Chondrocyte (in vitro differentiated cells): Measurements from ENCODE around the gene MEGF10. TPM values are rescaled to one million over a fixed set of nuclear protein-coding genes. Genes with fewer than 3 reads are reported as not detected.

Source experiments
- DNase-seq: peaks from one replicate; pipeline ENCODE4 v3.0.0; 2021; ENCODE audit warnings: mixed read lengths, low spot score
- H3K27ac Mint-ChIP-seq: one replicate; pipeline ENCODE4 v1.8.0; 2021; ENCODE audit warnings: mild to moderate bottlenecking, moderate library complexity, mixed read lengths; ENCODE audit not compliant: unreplicated experiment
- H3K27me3 Mint-ChIP-seq: 2 replicates; pipeline ENCODE4 v1.8.0; 2021; ENCODE audit warnings: low read depth, mixed read lengths
- H3K36me3 Mint-ChIP-seq: 2 replicates; pipeline ENCODE4 v1.8.0; 2021; ENCODE audit warnings: low read depth, mixed read lengths
- H3K4me1 Mint-ChIP-seq: 2 replicates; pipeline ENCODE4 v1.8.0; 2021; ENCODE audit warnings: low read depth, mild to moderate bottlenecking, mixed read lengths
- H3K4me3 Mint-ChIP-seq: one replicate; pipeline ENCODE4 v1.8.0; 2021; ENCODE audit warnings: mild to moderate bottlenecking, moderate library complexity, mixed read lengths; ENCODE audit not compliant: unreplicated experiment
- H3K9me3 Mint-ChIP-seq: 2 replicates; pipeline ENCODE4 v1.8.0; 2021; ENCODE audit warnings: low read depth, mixed read lengths
- total RNA-seq: library from RNA; stranded (reverse); gene quantifications from 3 replicates; pipeline ENCODE4 v1.2.1, GENCODE V29; 2021
- TF ChIP-seq, protein P1 (sequence below): fragments of 200-600 bp; sonication (generic); IDR thresholded peaks from 2 replicates; pipeline ENCODE4 v1.5.0; 2021; ENCODE audit warnings: antibody characterized with exemption, mild to moderate bottlenecking, moderate library complexity

The MEGF10 gene
- total RNA-seq, 1 donor from 2014 or later = 6.6 TPM

- H3K27me3 Mint-ChIP-seq = no peaks in the 10 kb centered on the region
- TF ChIP-seq, protein P1, sequence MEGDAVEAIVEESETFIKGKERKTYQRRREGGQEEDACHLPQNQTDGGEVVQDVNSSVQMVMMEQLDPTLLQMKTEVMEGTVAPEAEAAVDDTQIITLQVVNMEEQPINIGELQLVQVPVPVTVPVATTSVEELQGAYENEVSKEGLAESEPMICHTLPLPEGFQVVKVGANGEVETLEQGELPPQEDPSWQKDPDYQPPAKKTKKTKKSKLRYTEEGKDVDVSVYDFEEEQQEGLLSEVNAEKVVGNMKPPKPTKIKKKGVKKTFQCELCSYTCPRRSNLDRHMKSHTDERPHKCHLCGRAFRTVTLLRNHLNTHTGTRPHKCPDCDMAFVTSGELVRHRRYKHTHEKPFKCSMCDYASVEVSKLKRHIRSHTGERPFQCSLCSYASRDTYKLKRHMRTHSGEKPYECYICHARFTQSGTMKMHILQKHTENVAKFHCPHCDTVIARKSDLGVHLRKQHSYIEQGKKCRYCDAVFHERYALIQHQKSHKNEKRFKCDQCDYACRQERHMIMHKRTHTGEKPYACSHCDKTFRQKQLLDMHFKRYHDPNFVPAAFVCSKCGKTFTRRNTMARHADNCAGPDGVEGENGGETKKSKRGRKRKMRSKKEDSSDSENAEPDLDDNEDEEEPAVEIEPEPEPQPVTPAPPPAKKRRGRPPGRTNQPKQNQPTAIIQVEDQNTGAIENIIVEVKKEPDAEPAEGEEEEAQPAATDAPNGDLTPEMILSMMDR = no peak
- no peak for DNase-seq
- peaks cover 29% of the 10 kb centered on the region for H3K4me1 Mint-ChIP-seq
- H3K4me3 Mint-ChIP-seq = no peak overlapping the region
- no peaks in the 10 kb centered on the region for H3K36me3 Mint-ChIP-seq
- peak overlapping the region; percentile 85 for H3K27ac Mint-ChIP-seq
- H3K9me3 Mint-ChIP-seq = no peaks in the 10 kb centered on the region
Observed at GRCh38 chr5:127358284-127358683, 67.7 kb downstream of the MEGF10 start.

DNA sequence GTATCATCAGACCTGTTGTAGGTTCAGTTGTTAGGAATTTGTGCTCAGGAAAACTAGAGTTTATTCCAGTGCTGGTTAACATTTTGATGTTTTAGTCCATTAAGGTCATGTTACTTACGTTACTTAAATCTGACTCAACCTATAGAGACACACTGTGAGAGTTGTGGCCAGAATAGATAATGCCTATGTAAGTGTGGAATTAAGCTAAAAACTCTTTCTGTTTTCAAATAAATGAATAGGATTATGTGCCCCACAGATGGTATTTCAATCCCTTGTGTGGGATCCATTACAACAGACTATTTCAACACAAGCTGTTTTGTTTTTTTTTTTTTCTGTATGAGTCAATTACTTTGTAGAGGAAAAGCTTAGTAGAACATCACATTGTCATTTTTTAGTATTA is 68.1 kb downstream of the MEGF10 start:
- no peaks in the 10 kb centered on the region for H3K36me3 Mint-ChIP-seq
- peaks cover 26% of the 10 kb centered on the region for H3K4me1 Mint-ChIP-seq
- no peak for DNase-seq
- H3K27me3 Mint-ChIP-seq = no peaks in the 10 kb centered on the region
- TF ChIP-seq, protein P1 = no peak
- H3K9me3 Mint-ChIP-seq = no peaks in the 10 kb centered on the region
- peak overlapping the region; percentile 85 for H3K27ac Mint-ChIP-seq
- H3K4me3 Mint-ChIP-seq = no peak overlapping the region

DNA sequence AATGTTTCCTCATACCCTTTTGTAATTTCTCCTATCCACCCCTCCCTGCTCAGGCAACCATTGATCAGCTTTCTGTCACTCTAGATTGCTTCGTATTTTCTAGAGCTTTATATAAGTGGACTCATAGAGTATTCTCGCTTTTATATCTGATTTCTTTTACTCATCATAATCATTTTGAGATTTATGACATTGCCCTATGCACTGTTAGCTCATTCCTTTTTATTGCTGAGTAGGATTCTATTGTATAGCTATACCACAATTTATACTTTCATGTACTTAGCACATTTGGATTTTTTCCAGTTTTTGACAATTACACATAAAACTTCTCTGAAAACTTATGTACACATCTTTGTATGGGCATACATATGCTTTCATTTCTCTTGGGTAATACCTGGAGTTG is 68.9 kb downstream of the MEGF10 start:
- no peaks in the 10 kb centered on the region for H3K9me3 Mint-ChIP-seq
- H3K36me3 Mint-ChIP-seq = no peaks in the 10 kb centered on the region
- DNase-seq = no peak
- TF ChIP-seq, protein P1 = no peak
- peak overlapping the region; percentile 85 for H3K27ac Mint-ChIP-seq
- no peak overlapping the region for H3K4me3 Mint-ChIP-seq
- H3K4me1 Mint-ChIP-seq = peaks cover 24% of the 10 kb centered on the region
- no peaks in the 10 kb centered on the region for H3K27me3 Mint-ChIP-seq

DNA sequence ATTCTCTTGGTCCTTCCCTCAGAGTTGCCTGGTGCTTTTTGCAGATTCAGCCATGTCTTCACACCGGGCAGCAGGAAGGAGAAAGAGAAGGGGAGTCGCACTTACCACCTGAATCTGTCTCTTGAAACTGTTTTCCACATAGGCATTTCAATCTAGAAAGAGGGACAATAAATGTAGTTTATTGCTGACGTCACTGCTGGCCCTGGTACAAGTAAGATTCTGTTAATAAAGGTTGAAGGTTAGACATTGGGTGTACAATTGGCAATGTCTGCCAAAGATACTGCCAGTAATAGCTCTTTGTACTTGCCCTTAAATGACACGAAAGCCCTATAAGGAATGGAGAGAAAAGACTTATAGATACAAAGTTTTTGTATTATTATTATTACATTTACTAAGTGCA is 72.8 kb downstream of the MEGF10 start:
- Mint-ChIP-seq H3K4me3 (no peak overlapping the region), H3K27ac (no peak overlapping the region), H3K27me3 (no peaks in the 10 kb centered on the region), H3K9me3 (no peaks in the 10 kb centered on the region), H3K4me1 (peaks cover 13% of the 10 kb centered on the region), H3K36me3 (peaks cover 2% of the 10 kb centered on the region)
- TF ChIP-seq, protein P1 = no peak
- DNase-seq = no peak

- no peaks in the 10 kb centered on the region for H3K9me3 Mint-ChIP-seq
- H3K4me1 Mint-ChIP-seq = peaks cover 15% of the 10 kb centered on the region
- TF ChIP-seq, protein P1 = no peak
- no peaks in the 10 kb centered on the region for H3K27me3 Mint-ChIP-seq
- peaks cover 2% of the 10 kb centered on the region for H3K36me3 Mint-ChIP-seq
- no peak overlapping the region for H3K27ac Mint-ChIP-seq
- H3K4me3 Mint-ChIP-seq = no peak overlapping the region
- DNase-seq = no peak
Observed at GRCh38 chr5:127367029-127367428, 76.4 kb downstream of the MEGF10 start.
